Activated CD4-positive, CD25-positive, alpha-beta regulatory T cell treated with anti-CD3 and anti-CD28 coated beads, Interleukin-2, amount 50 U/mL, for 24 hours (primary cell): ENCODE data around the gene DCAF5.
"Not testable (repeated sequence)": the region's sequence is repeated elsewhere in the genome, so short reads cannot be mapped to it uniquely, and the experiment has no call there.

Experiments used
- ATAC-seq, 2 donors: fragments of 150-1000 bp; cut with Tn5 transposase; one replicate each; pipeline ENCODE4 v1.10.0; 2021; ENCODE audit warnings: mild to moderate bottlenecking in 1 of 2, moderate library complexity in 1 of 2

Gene DCAF5

GRCh38 chr14:69094481-69094880 is 58.4 kb downstream of the DCAF5 start:
- ATAC-seq, result no peak

GRCh38 chr14:69093631-69094421 is 59.1 kb downstream of the DCAF5 start:
- ATAC-seq, result no peak

DNA sequence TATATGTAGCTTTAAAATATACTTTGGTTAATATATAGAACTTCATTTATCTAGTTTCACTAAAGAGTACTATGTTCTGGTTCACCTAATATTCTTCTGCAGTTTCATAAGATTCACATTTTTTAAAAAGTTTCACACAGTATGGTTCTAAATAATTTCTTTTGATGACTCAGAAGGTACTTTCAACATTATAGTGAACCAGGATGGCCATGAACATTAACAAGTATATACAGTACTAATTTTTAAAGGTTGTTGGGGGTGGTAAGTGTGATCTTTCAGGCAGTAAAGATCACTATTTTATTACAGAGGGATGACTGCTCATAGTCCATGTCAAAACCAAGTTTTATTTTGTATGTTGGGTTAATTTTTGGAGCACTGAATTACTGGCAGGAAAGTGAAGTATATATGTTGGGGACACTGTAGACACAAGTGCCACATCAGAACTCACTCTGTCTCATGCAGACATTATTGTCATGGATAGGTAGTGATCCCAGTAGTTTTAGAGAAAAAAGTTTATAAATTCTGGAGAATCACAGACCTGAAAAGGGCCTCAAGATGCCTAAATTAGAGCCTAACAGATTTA is 60.0 kb downstream of the DCAF5 start:
- peak; percentile 56 to 72 for ATAC-seq

GRCh38 chr14:69091695-69092094 is 61.2 kb downstream of the DCAF5 start:
- no peak for ATAC-seq

DNA sequence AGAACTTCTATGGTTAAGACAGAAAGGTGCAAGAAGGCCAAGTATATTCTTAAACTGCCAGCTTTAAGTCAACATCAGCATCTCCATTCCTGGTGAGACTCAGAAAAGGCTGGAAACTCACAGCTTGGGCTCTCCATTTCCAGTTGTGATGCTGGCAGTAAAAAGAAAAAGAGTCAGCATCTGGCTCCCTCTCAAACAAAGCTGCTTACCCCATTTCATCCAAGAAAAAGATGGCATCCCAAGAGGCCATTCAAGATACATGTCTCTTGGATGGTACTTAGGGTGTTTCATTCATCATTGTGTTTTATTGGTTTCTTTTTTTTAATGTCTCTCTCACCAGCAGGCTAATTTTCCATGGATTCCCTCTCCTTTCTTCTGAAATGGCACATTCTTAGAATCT is 61.9 kb downstream of the DCAF5 start:
- no peak for ATAC-seq

- ATAC-seq, result peak; percentile 41 to 70
Observed at GRCh38 chr14:69090187-69090789, 62.6 kb downstream of the DCAF5 start.

DNA sequence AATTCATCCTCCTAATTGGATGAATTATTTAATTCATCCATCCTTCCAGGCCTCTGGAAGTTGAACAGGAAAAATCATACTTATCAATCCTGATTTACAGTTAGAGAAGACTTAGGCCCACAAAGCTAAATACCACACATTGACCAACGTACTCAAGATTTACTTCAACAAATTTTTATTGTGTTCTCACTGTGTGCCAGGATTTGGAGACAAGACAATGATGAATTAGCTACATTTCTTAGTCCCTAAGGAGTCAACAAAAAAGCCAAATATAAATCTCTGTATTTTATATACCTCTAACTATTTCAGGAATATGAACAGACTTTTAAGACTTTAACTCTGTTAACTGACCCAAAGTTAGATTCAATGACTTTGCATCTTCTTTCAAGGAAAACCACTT is 63.9 kb downstream of the DCAF5 start:
- ATAC-seq, result no peak

DNA sequence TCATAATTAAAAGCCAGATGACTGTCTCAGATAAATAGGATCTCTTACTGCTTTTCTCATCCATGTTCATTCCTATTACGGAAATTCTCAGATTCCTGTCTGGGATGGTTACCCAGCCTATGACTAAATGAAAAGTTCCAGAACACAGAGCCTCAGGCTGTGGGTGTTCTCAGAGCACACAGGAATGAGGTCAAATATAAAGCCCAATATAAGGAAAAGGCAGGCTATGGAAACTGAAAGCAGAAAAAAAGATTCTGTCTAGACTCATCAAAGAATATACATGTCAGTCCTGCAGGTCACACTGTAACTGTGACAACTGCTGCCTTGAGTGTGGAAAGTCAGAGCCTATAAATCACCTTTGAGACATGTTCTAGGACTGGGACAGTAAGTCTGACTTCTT is 64.3 kb downstream of the DCAF5 start:
- ATAC-seq, result no peak

GRCh38 chr14:69087061-69087461 is 65.9 kb downstream of the DCAF5 start:
- ATAC-seq, result no peak

- no peak for ATAC-seq
Observed at GRCh38 chr14:69086537-69086936, 66.4 kb downstream of the DCAF5 start.

GRCh38 chr14:69084023-69084422 is 68.9 kb downstream of the DCAF5 start:
- no peak for ATAC-seq

- ATAC-seq, result no peak
Observed at GRCh38 chr14:69083181-69083580, 69.7 kb downstream of the DCAF5 start.

- ATAC-seq, result no peak
Observed at GRCh38 chr14:69081271-69081670, 71.6 kb downstream of the DCAF5 start.

GRCh38 chr14:69079747-69080146 is 73.2 kb downstream of the DCAF5 start:
- no peak for ATAC-seq

- ATAC-seq, result no peak
Observed at GRCh38 chr14:69079188-69079742, 73.7 kb downstream of the DCAF5 start.

DNA sequence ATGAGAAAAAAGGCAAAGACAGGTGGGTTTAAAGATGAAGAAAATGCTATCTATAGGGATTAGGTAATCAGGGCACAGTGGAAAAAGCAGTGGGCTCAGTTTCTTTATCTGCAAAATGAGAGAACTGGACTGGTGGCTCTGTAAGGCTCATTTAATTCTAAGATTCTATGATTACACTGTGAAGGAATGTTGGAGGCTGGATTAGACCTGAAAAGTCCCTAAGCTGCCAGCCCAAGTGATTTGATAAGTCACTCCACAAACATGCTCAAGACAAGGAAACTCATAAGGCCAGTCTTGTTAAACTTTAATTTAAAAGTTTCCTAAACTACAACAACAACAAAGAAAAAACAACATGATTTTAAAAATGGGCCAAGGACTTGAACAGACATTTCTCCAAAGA is 75.1 kb downstream of the DCAF5 start:
- ATAC-seq, result no peak

- not testable (repeated sequence) for ATAC-seq
Observed at GRCh38 chr14:69077185-69077584, 75.7 kb downstream of the DCAF5 start.

GRCh38 chr14:69076341-69076740 is 76.6 kb downstream of the DCAF5 start:
- ATAC-seq, result no peak

DNA sequence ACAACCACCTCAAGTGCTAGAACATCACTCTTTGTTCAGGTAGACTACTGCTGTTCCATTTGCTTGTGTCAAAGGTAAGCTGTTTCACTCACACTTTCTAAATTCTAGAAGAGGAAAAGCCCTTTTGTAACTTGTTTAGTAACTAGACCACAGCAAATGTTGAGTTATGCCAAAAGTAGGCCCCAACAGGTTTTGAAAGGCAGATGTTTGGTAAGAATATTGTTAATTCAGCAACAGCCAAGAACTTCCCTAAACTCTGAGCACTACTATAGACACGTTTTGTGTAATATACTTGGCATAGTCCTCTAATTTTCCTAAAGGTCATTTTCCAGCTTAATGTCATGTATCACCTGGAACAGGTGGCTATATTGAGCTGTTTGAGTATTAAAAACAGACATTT is 79.0 kb downstream of the DCAF5 start:
- no peak for ATAC-seq

DNA sequence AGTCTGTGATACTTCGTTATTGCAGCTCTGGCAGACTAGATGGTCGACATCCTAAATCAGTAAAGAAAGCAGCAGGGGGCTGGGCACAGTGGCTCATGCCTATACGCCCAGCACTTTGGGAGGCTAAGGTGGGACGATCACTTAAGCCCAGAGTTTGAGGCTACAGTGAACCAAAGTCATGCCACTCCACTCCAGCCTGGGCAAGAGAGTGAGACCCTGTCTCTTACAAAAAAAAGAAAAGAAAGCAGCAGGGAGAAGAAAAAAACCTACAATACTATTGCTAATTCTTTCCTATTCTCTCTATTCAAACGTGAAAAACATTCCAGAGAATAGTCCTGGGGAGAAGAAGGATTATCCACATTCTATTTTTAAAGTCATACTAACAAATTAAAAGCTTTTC is 79.5 kb downstream of the DCAF5 start:
- ATAC-seq, result no peak

DNA sequence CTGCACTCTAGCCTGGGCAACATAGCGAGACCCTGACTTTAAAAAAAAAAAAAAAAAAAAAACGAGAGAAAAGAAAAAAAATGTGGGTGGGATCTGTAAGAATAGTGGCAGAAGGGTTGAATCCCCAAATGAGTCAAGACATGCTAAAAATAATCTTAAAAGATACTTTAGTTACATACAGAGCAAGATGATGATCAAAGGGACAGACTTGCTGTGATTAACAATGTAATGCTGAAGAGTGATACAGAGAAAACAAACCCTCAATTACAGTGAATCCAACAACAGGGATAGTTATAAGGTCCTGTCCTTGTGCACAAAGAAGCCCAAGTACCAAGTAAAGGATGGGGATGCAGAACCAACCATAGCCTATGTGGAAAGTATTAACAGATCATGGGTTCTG is 80.3 kb downstream of the DCAF5 start:
- ATAC-seq, result no peak

- ATAC-seq, result no peak
Observed at GRCh38 chr14:69068744-69069421, 84.0 kb downstream of the DCAF5 start.
